GM21367 (cell line): ENCODE measurements around the gene ATF1.
"Not testable (repeated sequence)": the region's sequence is repeated elsewhere in the genome, so short reads cannot be mapped to it uniquely, and the experiment has no call there.

ENCODE experiments used
- ATAC-seq: cut with Tn5 transposase; IDR thresholded peaks from one replicate; pipeline ENCODE4 v1.9.1; 2021; ENCODE audit not compliant: unreplicated experiment

The ATF1 gene

GRCh38 chr12:50790081-50790480 is 26.2 kb downstream of the ATF1 start:
- ATAC-seq, result no peak

- ATAC-seq, result no peak
These were observed 36.0 kb downstream of the ATF1 start for GRCh38 chr12:50799908-50800307.

GRCh38 chr12:50803230-50803875 is 39.5 kb downstream of the ATF1 start:
- no peak for ATAC-seq

GRCh38 chr12:50806176-50806575 is 42.3 kb downstream of the ATF1 start:
- no peak for ATAC-seq

- not testable (repeated sequence) for ATAC-seq
These were observed 45.2 kb downstream of the ATF1 start for GRCh38 chr12:50809131-50809530.

- ATAC-seq, result not testable (repeated sequence)
These were observed 51.0 kb downstream of the ATF1 start for GRCh38 chr12:50814921-50815320.

- ATAC-seq, result no peak
These were observed 56.3 kb downstream of the ATF1 start for GRCh38 chr12:50820177-50820576.

- ATAC-seq, result no peak
These were observed 58.2 kb downstream of the ATF1 start for GRCh38 chr12:50822082-50822481.

GRCh38 chr12:50823724-50824123 is 59.8 kb downstream of the ATF1 start:
- ATAC-seq, result not testable (repeated sequence)

GRCh38 chr12:50824914-50825313 is 61.0 kb downstream of the ATF1 start:
- no peak for ATAC-seq

GRCh38 chr12:50825372-50825838 is 61.5 kb downstream of the ATF1 start:
- ATAC-seq, result no peak

GRCh38 chr12:50828121-50828520 is 64.2 kb downstream of the ATF1 start:
- ATAC-seq, result no peak

- ATAC-seq, result no peak
These were observed 65.0 kb downstream of the ATF1 start for GRCh38 chr12:50828886-50829285.

GRCh38 chr12:50833801-50834200 is 69.9 kb downstream of the ATF1 start:
- ATAC-seq, result not testable (repeated sequence)

GRCh38 chr12:50839042-50839441 is 75.1 kb downstream of the ATF1 start:
- ATAC-seq, result no peak

GRCh38 chr12:50840809-50841487 is 77.0 kb downstream of the ATF1 start:
- ATAC-seq, result no peak

- no peak for ATAC-seq
These were observed 78.0 kb downstream of the ATF1 start for GRCh38 chr12:50841716-50842531.

- ATAC-seq, result no peak
These were observed 79.0 kb downstream of the ATF1 start, which contains the start of gene TMPRSS12 for GRCh38 chr12:50842637-50843493. TMPRSS12 (plus strand) TSS chr12:50842926; CDS start chr12:50842965, 39 bp downstream.

- no peak for ATAC-seq
These were observed 81.2 kb downstream of the ATF1 start for GRCh38 chr12:50845021-50845647.

- ATAC-seq, result no peak
These were observed 85.1 kb downstream of the ATF1 start for GRCh38 chr12:50848963-50849362.
